Right lung (tissue), 5 donors: ENCODE measurements around the gene VPS8. TPM values are rescaled to one million over a fixed set of nuclear protein-coding genes. Genes with fewer than 3 reads are reported as not detected.
"Not testable (repeated sequence)": the region's sequence is repeated elsewhere in the genome, so short reads cannot be mapped to it uniquely, and the experiment has no call there.

ENCODE experiments used
- DNase-seq, 2 donors: peaks; one replicate each; pipeline ENCODE4 v3.0.0-alpha.2; 2013
- polyA plus RNA-seq, 5 donors: library from polyadenylated mRNA; unstranded; fragments of 120-200 nt; gene quantifications; one replicate each; pipeline versions ENCODE4 v1.2.1 to v1.2.3, GENCODE V29; 2013; ENCODE audit warnings: inconsistent platforms in 1 of 5, low replicate concordance in 1 of 5; ENCODE audit not compliant: insufficient read length in 5 of 5, insufficient read depth in 1 of 5

The VPS8 gene
- polyA plus RNA-seq, 5 donors, result 33.5 to 55.4 (median 49.0) TPM

GRCh38 chr3:184982076-184982475 is 170.1 kb downstream of the VPS8 start:
- no peak for DNase-seq

- DNase-seq, result no peak
Observed at GRCh38 chr3:184985586-184985985, 173.6 kb downstream of the VPS8 start.

- no peak for DNase-seq
Observed at GRCh38 chr3:184986366-184986889, 174.5 kb downstream of the VPS8 start.

GRCh38 chr3:184993394-184993793 is 181.4 kb downstream of the VPS8 start:
- DNase-seq, result no peak

- DNase-seq, result not testable (repeated sequence)
Observed at GRCh38 chr3:185003876-185004275, 191.9 kb downstream of the VPS8 start.

- DNase-seq, result no peak
Observed at GRCh38 chr3:185009650-185010049, 197.7 kb downstream of the VPS8 start.

GRCh38 chr3:185017584-185017983 is 205.6 kb downstream of the VPS8 start:
- DNase-seq, result not testable (repeated sequence)

GRCh38 chr3:185017996-185018395 is 206.0 kb downstream of the VPS8 start:
- peak in 1 of 2 donors; percentile 1 for DNase-seq

- peak in 1 of 2 donors; percentile 5 for DNase-seq
Observed at GRCh38 chr3:185021256-185021655, 209.3 kb downstream of the VPS8 start.

- DNase-seq, result no peak
Observed at GRCh38 chr3:185024406-185024805, 212.4 kb downstream of the VPS8 start.

GRCh38 chr3:185024966-185025365 is 213.0 kb downstream of the VPS8 start:
- no peak for DNase-seq

GRCh38 chr3:185028121-185028520 is 216.2 kb downstream of the VPS8 start:
- DNase-seq, result no peak

GRCh38 chr3:185029086-185029485 is 217.1 kb downstream of the VPS8 start:
- no peak for DNase-seq

GRCh38 chr3:185030399-185030798 is 218.4 kb downstream of the VPS8 start:
- no peak for DNase-seq

GRCh38 chr3:185030951-185031350 is 219.0 kb downstream of the VPS8 start:
- DNase-seq, result no peak

- DNase-seq, result no peak
Observed at GRCh38 chr3:185037801-185038200, 225.8 kb downstream of the VPS8 start.

GRCh38 chr3:185040425-185040824 is 228.5 kb downstream of the VPS8 start:
- DNase-seq, result no peak

GRCh38 chr3:185041540-185041939 is 229.6 kb downstream of the VPS8 start:
- DNase-seq, result no peak

- no peak for DNase-seq
Observed at GRCh38 chr3:185042312-185043050, 230.5 kb downstream of the VPS8 start.

- DNase-seq, result no peak
Observed at GRCh38 chr3:185046164-185046515, 234.2 kb downstream of the VPS8 start.

- no peak for DNase-seq
Observed at GRCh38 chr3:185046603-185047002, 234.6 kb downstream of the VPS8 start.

- DNase-seq, result no peak
Observed at GRCh38 chr3:185049710-185050109, 237.7 kb downstream of the VPS8 start.

GRCh38 chr3:185051801-185052200 is 239.8 kb downstream of the VPS8 start:
- DNase-seq, result no peak

- no peak for DNase-seq
Observed at GRCh38 chr3:185052631-185053030, 240.7 kb downstream of the VPS8 start.
